Measurements from ENCODE around the gene INPP4A.

DNA sequence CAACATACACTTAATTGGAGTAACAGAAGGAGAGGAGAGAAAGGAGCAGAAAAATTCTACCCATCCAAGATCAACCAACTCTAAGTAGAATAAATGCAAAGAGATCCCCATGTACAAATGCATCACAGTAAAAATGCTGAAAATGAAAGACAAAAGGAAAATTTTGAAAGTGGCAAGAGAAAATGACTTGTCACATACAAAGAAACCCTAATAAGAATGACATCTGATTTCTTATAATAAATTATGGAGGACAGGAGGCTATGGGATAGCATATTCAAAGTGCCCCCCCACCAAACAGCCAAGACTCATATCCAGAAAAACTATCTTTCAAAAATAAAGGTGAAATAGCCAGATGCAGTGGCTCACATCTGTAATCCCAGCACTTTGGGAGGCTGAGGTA is 22.2 kb upstream of the INPP4A start:
- TF ChIP-seq EZH2 (IDR thresholded peaks at IDR 0.05; ENCODE audit: low read length): no peak
- TF ChIP-seq, protein P1, sequence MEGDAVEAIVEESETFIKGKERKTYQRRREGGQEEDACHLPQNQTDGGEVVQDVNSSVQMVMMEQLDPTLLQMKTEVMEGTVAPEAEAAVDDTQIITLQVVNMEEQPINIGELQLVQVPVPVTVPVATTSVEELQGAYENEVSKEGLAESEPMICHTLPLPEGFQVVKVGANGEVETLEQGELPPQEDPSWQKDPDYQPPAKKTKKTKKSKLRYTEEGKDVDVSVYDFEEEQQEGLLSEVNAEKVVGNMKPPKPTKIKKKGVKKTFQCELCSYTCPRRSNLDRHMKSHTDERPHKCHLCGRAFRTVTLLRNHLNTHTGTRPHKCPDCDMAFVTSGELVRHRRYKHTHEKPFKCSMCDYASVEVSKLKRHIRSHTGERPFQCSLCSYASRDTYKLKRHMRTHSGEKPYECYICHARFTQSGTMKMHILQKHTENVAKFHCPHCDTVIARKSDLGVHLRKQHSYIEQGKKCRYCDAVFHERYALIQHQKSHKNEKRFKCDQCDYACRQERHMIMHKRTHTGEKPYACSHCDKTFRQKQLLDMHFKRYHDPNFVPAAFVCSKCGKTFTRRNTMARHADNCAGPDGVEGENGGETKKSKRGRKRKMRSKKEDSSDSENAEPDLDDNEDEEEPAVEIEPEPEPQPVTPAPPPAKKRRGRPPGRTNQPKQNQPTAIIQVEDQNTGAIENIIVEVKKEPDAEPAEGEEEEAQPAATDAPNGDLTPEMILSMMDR (optimal IDR thresholded peaks at IDR 0.05 in 1 of 3, IDR thresholded peaks at IDR 0.05 in 1 of 3, conservative IDR thresholded peaks at IDR 0.05 in 1 of 3; ENCODE audit: extremely low read depth in 1 of 3, insufficient read depth in 2 of 3, low read length in 3 of 3): no peak
